B cell (primary cell): Measurements from ENCODE around the gene BABAM2. TPM values are rescaled to one million over a fixed set of nuclear protein-coding genes. Genes with fewer than 3 reads are reported as not detected.
A peak's percentile ranks its signal among the peaks of the same experiment; 100 is the strongest.

ENCODE experiments used
- ATAC-seq: fragments of 200-7000 bp; cut with Tn5 transposase; one replicate; pipeline ENCODE4 v1.10.0; 2021; ENCODE audit warnings: low read depth, mild to moderate bottlenecking, moderate number of reproducible peaks, moderate library complexity
- CTCF ChIA-PET: fragments of 350-600 bp; sonication (Branson Sonifier 250); formaldehyde crosslinking; loops from one replicate; lab custom pipeline; 2021; ENCODE audit warnings: antibody characterized with exemption, inconsistent platforms; lab: Charles Lee
- POLR2A ChIA-PET: fragments of 350-600 bp; sonication (Branson Sonifier 250); formaldehyde crosslinking; loops from one replicate; lab custom pipeline; 2021; ENCODE audit warnings: antibody characterized with exemption; lab: Charles Lee
- DNase-seq: peaks from one replicate; pipeline ENCODE4 v3.0.0; 2013
- H2AFZ ChIP-seq: 2 replicates; pipeline ENCODE4 v1.6.1; 2012; ENCODE audit warnings: mild to moderate bottlenecking, low read depth, low read length; ENCODE audit not compliant: insufficient read depth, poor library complexity, severe bottlenecking
- H3K27ac ChIP-seq, 2 donors: 1 replicate in 1 of 2; 2 replicates in 1 of 2; pipeline ENCODE4 v1.5.1; 2012 to 2013; ENCODE audit warnings: low read length in 2 of 2, mild to moderate bottlenecking in 2 of 2, moderate library complexity in 1 of 2
- H3K27me3 ChIP-seq, 4 experiments: fragments of 200-600 bp in 1 of 4; sonication (generic) in 1 of 4; replicated peaks in 1 of 4; 1 replicate in 2 of 4; 2 replicates in 2 of 4; pipeline versions ENCODE4 v1.6.1 to v1.7.0; 2013 to 2016; ENCODE audit warnings: low read length in 3 of 4, mild to moderate bottlenecking in 2 of 4, mixed read lengths in 1 of 4, moderate library complexity in 1 of 4; ENCODE audit not compliant: insufficient read depth in 4 of 4, control insufficient read depth in 3 of 4; ENCODE audit errors: control extremely low read depth in 1 of 4
- H3K36me3 ChIP-seq, 2 experiments: replicated peaks in 1 of 2; 1 replicate in 1 of 2; 2 replicates in 1 of 2; pipeline versions ENCODE4 v1.6.1 to v1.7.1; 2013; ENCODE audit warnings: low read length in 1 of 2; ENCODE audit not compliant: insufficient read depth in 2 of 2, control insufficient read depth in 1 of 2; ENCODE audit errors: control extremely low read depth in 1 of 2, extremely low read depth in 1 of 2
- H3K4me1 ChIP-seq, 2 donors: fragments of 200-600 bp in 1 of 2; sonication (generic) in 1 of 2; 1 replicate in 1 of 2; 2 replicates in 1 of 2; pipeline versions ENCODE4 v1.5.1 to v1.6.1; 2013 to 2017; ENCODE audit warnings: low read length in 2 of 2; ENCODE audit not compliant: control insufficient read depth in 2 of 2, insufficient read depth in 2 of 2
- H3K4me2 ChIP-seq: replicated peaks from 2 replicates; pipeline ENCODE3; 2012; ENCODE audit warnings: mild to moderate bottlenecking, low read depth, low read length; ENCODE audit not compliant: poor library complexity, severe bottlenecking
- H3K4me3 ChIP-seq, 5 experiments: fragments of 200-600 bp in 1 of 5; sonication (generic) in 1 of 5; 1 replicate in 3 of 5; 2 replicates in 2 of 5; pipeline versions ENCODE4 v1.5.1 to v1.7.0; 2011 to 2016; ENCODE audit warnings: low read length in 4 of 5, mild to moderate bottlenecking in 4 of 5, low read depth in 2 of 5, control low read depth in 1 of 5, moderate library complexity in 1 of 5; ENCODE audit not compliant: insufficient read depth in 1 of 5; ENCODE audit errors: control extremely low read depth in 1 of 5, extremely low read depth in 1 of 5
- H3K79me2 ChIP-seq: fragments of 200-600 bp; sonication (generic); one replicate; pipeline ENCODE4 v1.6.0; 2016; ENCODE audit warnings: low read length; ENCODE audit not compliant: control insufficient read depth, insufficient read depth
- H3K9ac ChIP-seq: fragments of 200-600 bp; sonication (generic); 2 replicates; pipeline ENCODE4 v1.6.1; 2017; ENCODE audit warnings: mild to moderate bottlenecking, low read length, moderate library complexity
- H3K9me3 ChIP-seq, 3 donors: one replicate each; pipeline versions ENCODE4 v1.6.1 to v1.7.1; 2013; ENCODE audit warnings: low read length in 2 of 3; ENCODE audit not compliant: control insufficient read depth in 2 of 3, insufficient read depth in 1 of 3; ENCODE audit errors: control extremely low read depth in 1 of 3
- H4K20me1 ChIP-seq: 2 replicates; pipeline ENCODE4 v1.6.0; 2012; ENCODE audit warnings: mild to moderate bottlenecking, low read length; ENCODE audit not compliant: insufficient read depth, control insufficient read depth, poor library complexity, severe bottlenecking
- H3K27ac Mint-ChIP-seq: one replicate; pipeline ENCODE4 v1.8.0; 2021; ENCODE audit warnings: mixed read lengths
- H3K27me3 Mint-ChIP-seq: one replicate; pipeline ENCODE4 v1.8.0; 2021; ENCODE audit warnings: mixed read lengths
- H3K4me1 Mint-ChIP-seq: one replicate; pipeline ENCODE4 v1.8.0; 2021; ENCODE audit warnings: mixed read lengths
- H3K4me3 Mint-ChIP-seq: one replicate; pipeline ENCODE4 v1.8.0; 2021; ENCODE audit warnings: mixed read lengths
- H3K9me3 Mint-ChIP-seq: one replicate; pipeline ENCODE4 v1.8.0; 2022; ENCODE audit warnings: mixed read lengths; ENCODE audit not compliant: insufficient read depth
- EZH2 ChIP-seq: IDR thresholded peaks from 2 replicates; pipeline ENCODE4 v1.6.1; 2012; ENCODE audit warnings: borderline replicate concordance, low read depth, mild to moderate bottlenecking, moderate library complexity, low read length; ENCODE audit not compliant: insufficient read depth, poor library complexity, severe bottlenecking
- WGBS: methylation state at CpG from one replicate; pipeline ENCODE4 v1.1.5; 2013; ENCODE audit warnings: missing lambda C conversion rate; ENCODE audit not compliant: insufficient coverage; 5-methylcytosine and 5-hydroxymethylcytosine counted together
- intact Hi-C: fragments of 100-400 bp; cut with micrococcal nuclease; formaldehyde crosslinking; loops from one replicate; pipeline ENCODE4 v1.10.0; 2022
- polyA plus RNA-seq: library from polyadenylated mRNA; depleted of rRNA; stranded (reverse); fragments of >200 nt; gene quantifications from 2 replicates; pipeline ENCODE4 v1.2.3, GENCODE V29; 2012
- total RNA-seq, 2 donors: library from RNA; stranded (reverse); fragments of 120-200 nt in 1 of 2; gene quantifications; 1 replicate in 1 of 2; 2 replicates in 1 of 2; pipeline versions ENCODE4 v1.2.3 to v1.2.4, GENCODE V29; 2013 to 2022
- TF ChIP-seq, protein P1 (sequence below): fragments of 200-600 bp; IDR thresholded peaks from one replicate; pipeline ENCODE4 v1.8.0; 2022; ENCODE audit warnings: antibody characterized with exemption, mild to moderate bottlenecking

BABAM2 gene
- total and polyA plus RNA-seq, 2 donors (not counting 1 experiment from before 2014, with no cell fraction given) = 22.3 to 69.6 TPM

- no peak for ATAC-seq
- Histone ChIP-seq H3K27ac (peak overlapping the region in 1 of 2 donors; percentile 99), H3K9ac (no peak overlapping the region), H3K9me3 (no peaks in the 10 kb centered on the region), H3K4me2 (no peak overlapping the region), H3K27me3 (no peaks in the 10 kb centered on the region), H3K79me2 (peaks cover 12% of the 10 kb centered on the region), H4K20me1 (no peaks in the 10 kb centered on the region), H3K4me1 (peaks cover 14 to 18% of the 10 kb centered on the region in 2 donors), H3K36me3 (no peaks in the 10 kb centered on the region), H3K4me3 (no peak overlapping the region), H2AFZ (no peak overlapping the region)
- H3K9me3 Mint-ChIP-seq = no peaks in the 10 kb centered on the region
- ChIA-PET POLR2A (no interaction called here), CTCF (no interaction called here)
- no peak for DNase-seq
- peaks cover 3% of the 10 kb centered on the region for H3K27me3 Mint-ChIP-seq
- H3K27ac Mint-ChIP-seq = no peak overlapping the region
- H3K4me3 Mint-ChIP-seq = peak overlapping the region; percentile 52
- no CpG with 5 or more reads among the region's 3 CpGs for WGBS
- peaks cover 51% of the 10 kb centered on the region for H3K4me1 Mint-ChIP-seq
- intact Hi-C loops = no loop called here
- TF ChIP-seq, protein P1, sequence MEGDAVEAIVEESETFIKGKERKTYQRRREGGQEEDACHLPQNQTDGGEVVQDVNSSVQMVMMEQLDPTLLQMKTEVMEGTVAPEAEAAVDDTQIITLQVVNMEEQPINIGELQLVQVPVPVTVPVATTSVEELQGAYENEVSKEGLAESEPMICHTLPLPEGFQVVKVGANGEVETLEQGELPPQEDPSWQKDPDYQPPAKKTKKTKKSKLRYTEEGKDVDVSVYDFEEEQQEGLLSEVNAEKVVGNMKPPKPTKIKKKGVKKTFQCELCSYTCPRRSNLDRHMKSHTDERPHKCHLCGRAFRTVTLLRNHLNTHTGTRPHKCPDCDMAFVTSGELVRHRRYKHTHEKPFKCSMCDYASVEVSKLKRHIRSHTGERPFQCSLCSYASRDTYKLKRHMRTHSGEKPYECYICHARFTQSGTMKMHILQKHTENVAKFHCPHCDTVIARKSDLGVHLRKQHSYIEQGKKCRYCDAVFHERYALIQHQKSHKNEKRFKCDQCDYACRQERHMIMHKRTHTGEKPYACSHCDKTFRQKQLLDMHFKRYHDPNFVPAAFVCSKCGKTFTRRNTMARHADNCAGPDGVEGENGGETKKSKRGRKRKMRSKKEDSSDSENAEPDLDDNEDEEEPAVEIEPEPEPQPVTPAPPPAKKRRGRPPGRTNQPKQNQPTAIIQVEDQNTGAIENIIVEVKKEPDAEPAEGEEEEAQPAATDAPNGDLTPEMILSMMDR = no peak
- TF ChIP-seq EZH2 = no peak
These were observed 1.7 kb upstream of the BABAM2 start for GRCh38 chr2:27888790-27889189.

GRCh38 chr2:27889774-27890145 is 769 bp upstream of the BABAM2 start:
- Histone ChIP-seq H3K9ac (peak overlapping the region; percentile 98), H3K27ac (peak overlapping the region; percentile 99), H4K20me1 (no peaks in the 10 kb centered on the region), H3K4me3 (peak overlapping the region; percentile 66 to 93 (median 83)), H3K79me2 (peaks cover 17% of the 10 kb centered on the region), H3K4me1 (peaks cover 14 to 18% of the 10 kb centered on the region in 2 donors), H2AFZ (peak overlapping the region; percentile 75), H3K4me2 (peak overlapping the region; percentile 92), H3K36me3 (peaks cover 0 to 2% of the 10 kb centered on the region in 2 experiments), H3K9me3 (no peaks in the 10 kb centered on the region), H3K27me3 (no peaks in the 10 kb centered on the region)
- Mint-ChIP-seq H3K27ac (peak overlapping the region; percentile 100), H3K9me3 (no peaks in the 10 kb centered on the region), H3K27me3 (peaks cover 3% of the 10 kb centered on the region), H3K4me3 (peak overlapping the region; percentile 100), H3K4me1 (peaks cover 59% of the 10 kb centered on the region)
- CTCF ChIA-PET = no interaction called here
- no peak for TF ChIP-seq EZH2
- TF ChIP-seq, protein P1 = no peak
- DNase-seq (no peak), ATAC-seq (no peak)
- intact Hi-C loops = loop anchor here (1.0 to 10.0 kb wide), 5 partner anchors 25 to 1105 kb away; partner anchors contain the start of genes CENPA, MRPL33, PPP1CB and WDR43
- 11% methylated on average over 5 of the region's 10 CpGs for WGBS
- POLR2A ChIA-PET = interaction anchor here (0.6 to 2.0 kb wide), 5 partner anchors 11 to 672 kb away, joined by 3 to 15 read pairs (median 5); partner anchors contain the start of genes CAD and MRPL33
